PC-9 (cell line): ENCODE results near the gene IGF2R. TPM values are rescaled to one million over a fixed set of nuclear protein-coding genes. Genes with fewer than 3 reads are reported as not detected.

Experiments used
- BruUV-seq: library from RNA; stranded (reverse); fragments of 400-500 nt; replicated peaks from 2 replicates; lab custom pipeline; 2021; lab: Mats Ljungman, UMichigan
- CTCF ChIA-PET: fragments of 300-600 bp; sonication (Branson Sonifier 250); formaldehyde crosslinking; loops from one replicate; lab custom pipeline; 2022; ENCODE audit warnings: antibody characterized with exemption; lab: Charles Lee
- POLR2A ChIA-PET: fragments of 300-600 bp; sonication (Branson Sonifier 250); formaldehyde crosslinking; loops from one replicate; lab custom pipeline; 2022; ENCODE audit warnings: antibody characterized with exemption; ENCODE audit not compliant: unreplicated experiment; lab: Charles Lee
- DNase-seq, 2 experiments: peaks; one replicate each; pipeline versions ENCODE4 v3.0.0 to v3.0.0-alpha.2; 2015 to 2022; ENCODE audit warnings: mixed read lengths in 1 of 2
- H2AFZ ChIP-seq: fragments of 200-600 bp; sonication (generic); 2 replicates; pipeline ENCODE4 v1.8.1; 2017; ENCODE audit warnings: antibody characterized with exemption
- H3F3A ChIP-seq: fragments of 200-600 bp; sonication (generic); 2 replicates; pipeline ENCODE4 v1.8.1; 2017; ENCODE audit warnings: antibody characterized with exemption, mild to moderate bottlenecking, low read depth; ENCODE audit not compliant: insufficient read depth
- H3K27ac ChIP-seq: fragments of 200-600 bp; sonication (generic); 2 replicates; pipeline ENCODE4 v1.6.1; 2016; ENCODE audit warnings: mixed run types
- H3K27me3 ChIP-seq: fragments of 200-600 bp; sonication (generic); 2 replicates; pipeline ENCODE4 v1.6.1; 2016; ENCODE audit warnings: low read depth, mixed run types; ENCODE audit not compliant: insufficient read depth
- H3K36me3 ChIP-seq: fragments of 200-600 bp; sonication (generic); 2 replicates; pipeline ENCODE4 v1.6.1; 2016; ENCODE audit warnings: low read depth, mixed run types
- H3K4me1 ChIP-seq: fragments of 200-600 bp; sonication (generic); replicated peaks from 2 replicates; pipeline ENCODE4 v1.6.1; 2016; ENCODE audit warnings: mixed run types; ENCODE audit not compliant: insufficient read depth
- H3K4me2 ChIP-seq: fragments of 200-600 bp; sonication (generic); 2 replicates; pipeline ENCODE4 v1.6.1; 2017; ENCODE audit warnings: mixed run types
- H3K4me3 ChIP-seq: fragments of 200-600 bp; sonication (generic); 2 replicates; pipeline ENCODE4 v1.6.1; 2016; ENCODE audit warnings: mixed run types
- H3K79me2 ChIP-seq: fragments of 200-600 bp; sonication (generic); 2 replicates; pipeline ENCODE4 v1.6.1; 2017; ENCODE audit warnings: low read depth, mixed run types
- H3K9me2 ChIP-seq: fragments of 200-600 bp; sonication (generic); 2 replicates; pipeline ENCODE4 v1.8.1; 2017; ENCODE audit warnings: mild to moderate bottlenecking; ENCODE audit not compliant: insufficient read depth
- H3K9me3 ChIP-seq: fragments of 200-600 bp; sonication (generic); 2 replicates; pipeline ENCODE4 v1.8.1; 2016; ENCODE audit warnings: low read depth; ENCODE audit not compliant: insufficient read depth
- H4K20me1 ChIP-seq: fragments of 200-600 bp; sonication (generic); 2 replicates; pipeline ENCODE4 v1.8.1; 2017; ENCODE audit not compliant: insufficient read depth
- CTCF ChIP-seq: fragments of 200-600 bp; sonication (generic); conservative IDR thresholded peaks from 2 replicates; pipeline ENCODE4 v1.6.1; 2017; ENCODE audit warnings: mixed run types, antibody characterized with exemption, mild to moderate bottlenecking, moderate library complexity
- EZH2 ChIP-seq: fragments of 200-600 bp; sonication (generic); IDR thresholded peaks from 2 replicates; pipeline ENCODE4 v1.8.0; 2017; ENCODE audit warnings: antibody characterized with exemption, low read depth
- intact Hi-C: fragments of 100-400 bp; cut with micrococcal nuclease; formaldehyde crosslinking; loops from one replicate; pipeline ENCODE4 v1.10.0; 2022; ENCODE audit not compliant: unreplicated experiment
- total RNA-seq: library from RNA; stranded (reverse); gene quantifications from 2 replicates; pipeline ENCODE4 v1.2.3, GENCODE V29; 2021

The IGF2R gene
- total RNA-seq, 1 experiment from 2014 or later, result 53.1 TPM

- CTCF ChIA-PET, result no interaction called here
- H2AFZ ChIP-seq, result no peak overlapping the region
Observed at GRCh38 chr6:159996087-159996622, 27.3 kb downstream of the IGF2R start.

GRCh38 chr6:159996626-159997497 lies 28.0 kb downstream of the IGF2R start:
- DNase-seq, result no peak
- intact Hi-C loops, result no loop called here
- H3K36me3 ChIP-seq, result peaks cover 11% of the 10 kb centered on the region; the same call in 1 of the 2 replicates
- no peak overlapping the region for H3K4me3 ChIP-seq
- POLR2A ChIA-PET, result no interaction called here
- H3K79me2 ChIP-seq, result peaks cover 54% of the 10 kb centered on the region
- no TSS peak for BruUV-seq
- no peaks in the 10 kb centered on the region for H3F3A ChIP-seq
- CTCF ChIA-PET, result no interaction called here
- H3K4me1 ChIP-seq, result no peaks in the 10 kb centered on the region
- H3K4me2 ChIP-seq, result no peak overlapping the region
- H2AFZ ChIP-seq, result no peak overlapping the region
- H3K27me3 ChIP-seq, result no peaks in the 10 kb centered on the region
- 0 out of 2 replicates have a peak, but pooled peaks cover 5% of the 10 kb centered on the region for H4K20me1 ChIP-seq
- no peaks in the 10 kb centered on the region for H3K9me3 ChIP-seq
- no peaks in the 10 kb centered on the region for H3K9me2 ChIP-seq
- no peak for TF ChIP-seq CTCF
- no peak for TF ChIP-seq EZH2
- H3K27ac ChIP-seq, result no peak overlapping the region

More at GRCh38 chr6:159996087-159996622, 27.3 kb downstream of the IGF2R start:
- Histone ChIP-seq H3K9me2 (no peaks in the 10 kb centered on the region), H3K79me2 (peaks cover 58% of the 10 kb centered on the region), H3K36me3 (peaks cover 16% of the 10 kb centered on the region; the same call in 1 of the 2 replicates), H3K4me3 (no peak overlapping the region), H3K9me3 (no peaks in the 10 kb centered on the region), H4K20me1 (peaks cover 5% of the 10 kb centered on the region; the same call in 1 of the 2 replicates), H3K4me2 (no peak overlapping the region), H3K4me1 (no peaks in the 10 kb centered on the region), H3K27ac (no peak overlapping the region), H3K27me3 (no peaks in the 10 kb centered on the region), H3F3A (no peaks in the 10 kb centered on the region)
- TF ChIP-seq CTCF, result no peak
- no peak for TF ChIP-seq EZH2
- no TSS peak for BruUV-seq
- intact Hi-C loops, result no loop called here
- POLR2A ChIA-PET, result no interaction called here
- DNase-seq, result no peak

- Histone ChIP-seq H3K4me1 (no peaks in the 10 kb centered on the region), H2AFZ (no peak overlapping the region), H3F3A (no peaks in the 10 kb centered on the region), H3K9me3 (no peaks in the 10 kb centered on the region), H3K4me2 (no peak overlapping the region), H3K27ac (no peak overlapping the region), H3K79me2 (peaks cover 53% of the 10 kb centered on the region), H3K9me2 (no peaks in the 10 kb centered on the region), H3K4me3 (no peak overlapping the region), H4K20me1 (0 out of 2 replicates have a peak, but pooled peaks cover 5% of the 10 kb centered on the region), H3K27me3 (no peaks in the 10 kb centered on the region), H3K36me3 (peaks cover 11% of the 10 kb centered on the region; the same call in 1 of the 2 replicates)
- TF ChIP-seq CTCF, result no peak
- no peak for TF ChIP-seq EZH2
- CTCF ChIA-PET, result no interaction called here
- intact Hi-C loops, result no loop called here
- POLR2A ChIA-PET, result no interaction called here
- BruUV-seq, result no TSS peak
- no peak for DNase-seq
Observed at GRCh38 chr6:159997498-159998101, 28.7 kb downstream of the IGF2R start.
